ENCODE data around the gene CAMKV. TPM values are rescaled to one million over a fixed set of nuclear protein-coding genes. Genes with fewer than 3 reads are reported as not detected.

CAMKV gene
- total RNA-seq, 2 experiments from 2014 or later, result not detected

GRCh38 chr3:49880581-49881315, 11.0 kb upstream of the CAMKV start:
- H3K36me3 Mint-ChIP-seq, result no peaks in the 10 kb centered on the region
- no peak overlapping the region for H3K4me3 Mint-ChIP-seq

GRCh38 chr3:49879721-49880120, 10.0 kb upstream of the CAMKV start:
- H3K27ac Mint-ChIP-seq, result no peak overlapping the region

More at GRCh38 chr3:49880581-49881315, 11.0 kb upstream of the CAMKV start:
- no peaks in the 10 kb centered on the region for H3K4me1 Mint-ChIP-seq
- DNase-seq (no peak), ATAC-seq (ENCODE audit: low read depth) (no peak)
- POLR2A ChIA-PET, result no interaction called here
- H3K27me3 Mint-ChIP-seq, result peaks cover 3% of the 10 kb centered on the region
- no peak overlapping the region for H3K27ac Mint-ChIP-seq
- H3K9me3 Mint-ChIP-seq, result no peaks in the 10 kb centered on the region

GRCh38 chr3:49878686-49879085, 9.0 kb upstream of the CAMKV start:
- ATAC-seq (ENCODE audit: low read depth) (no peak), DNase-seq (no peak)
- H3K9me3 Mint-ChIP-seq, result no peaks in the 10 kb centered on the region
- no peaks in the 10 kb centered on the region for H3K4me1 Mint-ChIP-seq
- peaks cover under 1% of the 10 kb centered on the region for H3K27me3 Mint-ChIP-seq
- H3K36me3 Mint-ChIP-seq, result no peaks in the 10 kb centered on the region
- H3K4me3 Mint-ChIP-seq, result no peak overlapping the region
- POLR2A ChIA-PET, result interaction anchor here (1.2 kb wide), 1 partner anchor 8 kb away, joined by 3 read pairs; no protein-coding TSS in a partner anchor
- no peak overlapping the region for H3K27ac Mint-ChIP-seq

More at GRCh38 chr3:49879721-49880120, 10.0 kb upstream of the CAMKV start:
- Mint-ChIP-seq H3K27me3 (peaks cover 3% of the 10 kb centered on the region), H3K36me3 (no peaks in the 10 kb centered on the region), H3K4me3 (no peak overlapping the region), H3K9me3 (no peaks in the 10 kb centered on the region), H3K4me1 (no peaks in the 10 kb centered on the region)
- DNase-seq (no peak), ATAC-seq (ENCODE audit: low read depth) (no peak)
- POLR2A ChIA-PET, result interaction anchor here (0.6 to 1.2 kb wide), 2 partner anchors 9 to 347 kb away, joined by 3 to 4 read pairs; no protein-coding TSS in a partner anchor

- ATAC-seq (ENCODE audit: low read depth) (no peak), DNase-seq (no peak)
- no peaks in the 10 kb centered on the region for H3K4me1 Mint-ChIP-seq
- no peaks in the 10 kb centered on the region for H3K27me3 Mint-ChIP-seq
- H3K4me3 Mint-ChIP-seq, result no peak overlapping the region
- H3K9me3 Mint-ChIP-seq, result no peaks in the 10 kb centered on the region
- POLR2A ChIA-PET, result no interaction called here
- H3K27ac Mint-ChIP-seq, result no peak overlapping the region
- no peaks in the 10 kb centered on the region for H3K36me3 Mint-ChIP-seq
Measured at GRCh38 chr3:49877716-49878115, 8.0 kb upstream of the CAMKV start.

GRCh38 chr3:49876567-49876966, 6.9 kb upstream of the CAMKV start:
- no peak overlapping the region for H3K27ac Mint-ChIP-seq
- POLR2A ChIA-PET, result no interaction called here
- no peaks in the 10 kb centered on the region for H3K4me1 Mint-ChIP-seq
- DNase-seq, result no peak
- ATAC-seq (ENCODE audit: low read depth), result no peak
- peaks cover 3% of the 10 kb centered on the region for H3K27me3 Mint-ChIP-seq
- no peak overlapping the region for H3K4me3 Mint-ChIP-seq
- no peaks in the 10 kb centered on the region for H3K36me3 Mint-ChIP-seq
- H3K9me3 Mint-ChIP-seq, result no peaks in the 10 kb centered on the region

- Mint-ChIP-seq H3K4me3 (no peak overlapping the region), H3K4me1 (no peaks in the 10 kb centered on the region), H3K27ac (no peak overlapping the region), H3K9me3 (no peaks in the 10 kb centered on the region), H3K36me3 (no peaks in the 10 kb centered on the region), H3K27me3 (peaks cover 16% of the 10 kb centered on the region)
- POLR2A ChIA-PET, result no interaction called here
- no peak for DNase-seq
- no peak for ATAC-seq (ENCODE audit: low read depth)
Measured at GRCh38 chr3:49873623-49874022, 3.9 kb upstream of the CAMKV start.

- no peak overlapping the region for H3K4me3 Mint-ChIP-seq
- no peak for DNase-seq
- peaks cover 24% of the 10 kb centered on the region for H3K27me3 Mint-ChIP-seq
- no peaks in the 10 kb centered on the region for H3K4me1 Mint-ChIP-seq
- H3K36me3 Mint-ChIP-seq, result no peaks in the 10 kb centered on the region
- POLR2A ChIA-PET, result interaction anchor here (0.5 kb wide), 1 partner anchor 82 kb away, joined by 3 read pairs; no protein-coding TSS in a partner anchor
- ATAC-seq (ENCODE audit: low read depth), result no peak
- no peaks in the 10 kb centered on the region for H3K9me3 Mint-ChIP-seq
- no peak overlapping the region for H3K27ac Mint-ChIP-seq
Measured at GRCh38 chr3:49872801-49873281, 3.1 kb upstream of the CAMKV start.

- ATAC-seq (ENCODE audit: low read depth), result no peak
- DNase-seq, result no peak
- Mint-ChIP-seq H3K4me3 (no peak overlapping the region), H3K27me3 (peaks cover 31% of the 10 kb centered on the region), H3K27ac (no peak overlapping the region), H3K4me1 (no peaks in the 10 kb centered on the region), H3K9me3 (no peaks in the 10 kb centered on the region), H3K36me3 (no peaks in the 10 kb centered on the region)
- POLR2A ChIA-PET, result interaction anchor here (1.4 kb wide), 1 partner anchor 7 kb away, joined by 3 read pairs; no protein-coding TSS in a partner anchor
Measured at GRCh38 chr3:49871531-49872153, 1.9 kb upstream of the CAMKV start.

GRCh38 chr3:49868862-49869466, 742 bp downstream of the CAMKV start:
- H3K36me3 Mint-ChIP-seq, result no peaks in the 10 kb centered on the region
- H3K9me3 Mint-ChIP-seq, result no peaks in the 10 kb centered on the region
- no peaks in the 10 kb centered on the region for H3K4me1 Mint-ChIP-seq
- no peak for DNase-seq
- POLR2A ChIA-PET, result interaction anchor here (0.6 kb wide), 1 partner anchor 64 kb away, joined by 3 read pairs; no protein-coding TSS in a partner anchor
- H3K27ac Mint-ChIP-seq, result no peak overlapping the region
- peaks cover 39% of the 10 kb centered on the region for H3K27me3 Mint-ChIP-seq
- ATAC-seq (ENCODE audit: low read depth), result no peak
- H3K4me3 Mint-ChIP-seq, result no peak overlapping the region

- Mint-ChIP-seq H3K36me3 (no peaks in the 10 kb centered on the region), H3K4me1 (no peaks in the 10 kb centered on the region), H3K27me3 (peaks cover 42% of the 10 kb centered on the region), H3K4me3 (no peak overlapping the region), H3K27ac (no peak overlapping the region), H3K9me3 (no peaks in the 10 kb centered on the region)
- peak; percentile 47 for DNase-seq
- peak; percentile 46 for ATAC-seq (ENCODE audit: low read depth)
- POLR2A ChIA-PET, result interaction anchor here (0.7 kb wide), 1 partner anchor 1208 kb away, joined by 3 read pairs; no protein-coding TSS in a partner anchor
Measured at GRCh38 chr3:49867871-49868321, 1.8 kb downstream of the CAMKV start.

GRCh38 chr3:49867400-49867799, 2.3 kb downstream of the CAMKV start:
- no peak for DNase-seq
- H3K4me3 Mint-ChIP-seq, result no peak overlapping the region
- H3K9me3 Mint-ChIP-seq, result no peaks in the 10 kb centered on the region
- POLR2A ChIA-PET, result no interaction called here
- no peaks in the 10 kb centered on the region for H3K4me1 Mint-ChIP-seq
- no peak for ATAC-seq (ENCODE audit: low read depth)
- no peaks in the 10 kb centered on the region for H3K36me3 Mint-ChIP-seq
- no peak overlapping the region for H3K27ac Mint-ChIP-seq
- H3K27me3 Mint-ChIP-seq, result peaks cover 42% of the 10 kb centered on the region

- ATAC-seq (ENCODE audit: low read depth), result no peak
- no peak overlapping the region for H3K4me3 Mint-ChIP-seq
- H3K27me3 Mint-ChIP-seq, result peaks cover 35% of the 10 kb centered on the region
- no peaks in the 10 kb centered on the region for H3K9me3 Mint-ChIP-seq
- H3K4me1 Mint-ChIP-seq, result no peaks in the 10 kb centered on the region
- H3K27ac Mint-ChIP-seq, result no peak overlapping the region
- H3K36me3 Mint-ChIP-seq, result no peaks in the 10 kb centered on the region
- POLR2A ChIA-PET, result no interaction called here
- DNase-seq, result no peak
Measured at GRCh38 chr3:49865198-49865784, 4.4 kb downstream of the CAMKV start.

GRCh38 chr3:49864505-49864904, 5.2 kb downstream of the CAMKV start:
- no peak overlapping the region for H3K4me3 Mint-ChIP-seq

More at GRCh38 chr3:49864505-49864904, 5.2 kb downstream of the CAMKV start:
- Mint-ChIP-seq H3K27me3 (peaks cover 30% of the 10 kb centered on the region), H3K9me3 (no peaks in the 10 kb centered on the region), H3K27ac (no peak overlapping the region), H3K36me3 (no peaks in the 10 kb centered on the region), H3K4me1 (no peaks in the 10 kb centered on the region)
- no peak for ATAC-seq (ENCODE audit: low read depth)
- DNase-seq, result no peak
- POLR2A ChIA-PET, result no interaction called here

Measured in activated naive CD8-positive, alpha-beta T cell treated with anti-CD3 and anti-CD28 coated beads, Interleukin-2, amount 10 ng/mL, durations not matched to agents 7 days and 5 days (primary cell).